ENCODE data around the gene TMEM43. TPM values are rescaled to one million over a fixed set of nuclear protein-coding genes. Genes with fewer than 3 reads are reported as not detected.

The TMEM43 gene
- polyA plus RNA-seq, 1 experiment = 117 TPM

DNA sequence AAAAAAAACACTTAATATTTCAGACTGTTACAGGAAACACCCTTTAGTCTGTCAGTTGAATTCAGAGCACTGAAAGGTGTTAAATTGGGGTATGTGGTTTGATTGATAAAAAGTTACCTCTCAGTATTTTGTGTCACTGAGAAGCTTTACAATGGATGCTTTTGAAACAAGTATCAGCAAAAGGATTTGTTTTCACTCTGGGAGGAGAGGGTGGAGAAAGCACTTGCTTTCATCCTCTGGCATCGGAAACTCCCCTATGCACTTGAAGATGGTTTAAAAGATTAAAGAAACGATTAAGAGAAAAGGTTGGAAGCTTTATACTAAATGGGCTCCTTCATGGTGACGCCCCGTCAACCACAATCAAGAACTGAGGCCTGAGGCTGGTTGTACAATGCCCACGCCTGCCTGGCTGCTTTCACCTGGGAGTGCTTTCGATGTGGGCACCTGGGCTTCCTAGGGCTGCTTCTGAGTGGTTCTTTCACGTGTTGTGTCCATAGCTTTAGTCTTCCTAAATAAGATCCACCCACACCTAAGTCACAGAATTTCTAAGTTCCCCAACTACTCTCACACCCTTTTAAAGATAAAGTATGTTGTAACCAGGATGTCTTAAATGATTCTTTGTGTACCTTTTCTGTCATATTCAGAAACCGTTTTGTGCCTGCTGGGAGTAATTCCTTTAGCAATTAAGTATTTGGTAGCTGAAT lies 17.9 kb downstream of the TMEM43 start:
- H3K9me3 ChIP-seq (ENCODE audit: control insufficient read depth, insufficient read depth, low read length) = no peaks in the 10 kb centered on the region
- DNase-seq (ENCODE audit: low read depth, low spot score) = no peak
- POLR2A ChIA-PET = interaction anchor here (0.7 to 5.7 kb wide), 2 partner anchors 18 to 1860 kb away, joined by 4 to 50 read pairs; partner anchors contain the start of genes CHCHD4 and TMEM43
- no peak overlapping the region for H3K4me3 ChIP-seq (ENCODE audit: low read depth, low read length)
- H3K27me3 ChIP-seq (ENCODE audit: control insufficient read depth, insufficient read depth, low read length) = no peaks in the 10 kb centered on the region
- TF ChIP-seq, protein P1, sequence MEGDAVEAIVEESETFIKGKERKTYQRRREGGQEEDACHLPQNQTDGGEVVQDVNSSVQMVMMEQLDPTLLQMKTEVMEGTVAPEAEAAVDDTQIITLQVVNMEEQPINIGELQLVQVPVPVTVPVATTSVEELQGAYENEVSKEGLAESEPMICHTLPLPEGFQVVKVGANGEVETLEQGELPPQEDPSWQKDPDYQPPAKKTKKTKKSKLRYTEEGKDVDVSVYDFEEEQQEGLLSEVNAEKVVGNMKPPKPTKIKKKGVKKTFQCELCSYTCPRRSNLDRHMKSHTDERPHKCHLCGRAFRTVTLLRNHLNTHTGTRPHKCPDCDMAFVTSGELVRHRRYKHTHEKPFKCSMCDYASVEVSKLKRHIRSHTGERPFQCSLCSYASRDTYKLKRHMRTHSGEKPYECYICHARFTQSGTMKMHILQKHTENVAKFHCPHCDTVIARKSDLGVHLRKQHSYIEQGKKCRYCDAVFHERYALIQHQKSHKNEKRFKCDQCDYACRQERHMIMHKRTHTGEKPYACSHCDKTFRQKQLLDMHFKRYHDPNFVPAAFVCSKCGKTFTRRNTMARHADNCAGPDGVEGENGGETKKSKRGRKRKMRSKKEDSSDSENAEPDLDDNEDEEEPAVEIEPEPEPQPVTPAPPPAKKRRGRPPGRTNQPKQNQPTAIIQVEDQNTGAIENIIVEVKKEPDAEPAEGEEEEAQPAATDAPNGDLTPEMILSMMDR (IDR thresholded peaks at IDR 0.05; ENCODE audit: low read depth, low read length) = no peak
- CTCF ChIA-PET = interaction anchor here (0.5 to 1.6 kb wide), 4 partner anchors 18 to 412 kb away, joined by 3 to 5 read pairs (median 4); partner anchors contain the start of genes CHCHD4 and TMEM43
- peak overlapping the region; percentile 78 for H3K27ac ChIP-seq (ENCODE audit: low read depth, low read length)

DNA sequence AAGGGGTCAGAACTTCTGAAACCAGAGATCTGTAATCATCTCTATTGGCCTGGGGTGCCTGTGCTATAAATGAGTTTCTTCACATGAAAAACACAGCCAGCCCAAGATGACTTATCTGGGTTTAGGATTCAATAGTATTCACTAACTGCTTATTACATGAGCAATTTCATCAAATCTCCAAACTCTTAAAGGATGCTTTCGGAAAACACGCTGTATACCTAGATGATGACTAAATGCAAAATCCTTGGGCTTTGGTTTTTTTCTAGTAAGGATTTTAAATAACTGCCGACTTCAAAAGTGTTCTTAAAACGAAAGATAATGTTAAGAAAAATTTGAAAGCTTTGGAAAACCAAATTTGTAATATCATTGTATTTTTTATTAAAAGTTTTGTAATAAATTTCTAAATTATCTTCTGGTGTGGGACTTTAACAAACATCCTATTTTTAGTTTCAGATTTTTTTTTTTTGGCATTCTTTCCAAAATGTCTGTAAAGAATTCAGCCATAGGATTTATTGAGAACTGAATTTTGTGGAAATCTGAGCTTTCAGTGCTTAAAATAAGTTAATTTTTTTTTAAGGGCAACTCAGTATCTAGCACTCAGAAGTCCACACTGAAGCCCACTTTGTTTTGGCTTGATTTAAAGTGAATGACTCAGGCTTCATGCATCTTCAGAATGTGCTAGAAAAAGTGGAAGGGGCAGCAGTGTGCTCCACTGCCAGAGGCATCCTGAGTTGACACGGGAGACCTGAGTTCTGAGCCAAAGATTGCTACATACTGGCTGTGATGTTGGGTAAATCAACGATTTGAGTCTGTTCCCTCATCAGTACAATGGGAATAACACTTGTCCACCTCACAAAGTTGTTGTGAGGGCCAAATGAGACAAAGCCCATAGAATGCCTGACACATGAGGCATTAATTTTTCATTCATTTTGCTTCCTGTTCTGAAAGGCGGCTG lies 18.7 kb downstream of the TMEM43 start:
- Histone ChIP-seq H3K27ac (ENCODE audit: low read depth, low read length) (peak overlapping the region; percentile 99), H3K4me3 (ENCODE audit: low read depth, low read length) (no peak overlapping the region; the same call in 1 of the 2 replicates)
- POLR2A ChIA-PET = interaction anchor here (0.7 to 5.7 kb wide), 5 partner anchors 18 to 1861 kb away, joined by 3 to 50 read pairs (median 4); partner anchors contain the start of genes CHCHD4, LSM3, TMEM43 and XPC

DNA sequence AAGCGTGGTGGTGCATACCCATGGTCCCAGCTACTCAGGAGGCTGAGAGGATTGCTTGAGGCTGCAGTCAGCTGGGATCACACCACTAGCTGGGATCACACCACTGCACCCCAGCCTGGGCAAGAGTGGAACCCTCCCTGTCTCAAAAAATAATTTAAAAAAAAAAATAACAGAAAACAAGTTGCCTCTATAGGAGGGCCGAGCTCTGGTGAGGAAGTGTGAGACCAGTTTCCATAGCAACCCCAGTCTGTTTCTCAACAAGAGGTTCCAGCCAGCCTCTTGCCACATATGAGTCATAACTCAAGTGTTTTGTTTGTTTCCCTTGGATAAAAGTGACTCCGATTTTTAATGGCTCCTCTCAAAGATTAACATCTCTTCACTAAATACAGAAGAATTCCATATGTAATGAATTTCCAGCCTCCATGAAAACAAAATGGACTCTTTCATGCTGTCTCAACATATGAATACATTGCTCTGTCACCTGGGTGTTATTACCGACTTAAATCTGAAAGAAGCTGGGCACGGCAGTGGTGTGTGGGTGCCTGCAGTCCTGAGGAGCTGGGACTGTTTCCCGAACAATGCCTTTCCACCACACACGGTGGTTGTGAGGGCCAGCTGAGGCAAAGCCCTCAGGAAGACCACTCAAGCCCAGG lies 19.7 kb downstream of the TMEM43 start:
- POLR2A ChIA-PET = interaction anchor here (0.7 to 5.7 kb wide), 7 partner anchors 14 to 507 kb away, joined by 3 to 50 read pairs (median 5); partner anchors contain the start of genes CCDC174, CHCHD4, LSM3 and TMEM43
- Histone ChIP-seq H3K27ac (ENCODE audit: low read depth, low read length) (peak overlapping the region; percentile 99), H3K4me3 (ENCODE audit: low read depth, low read length) (peak overlapping the region; percentile 42), H3K27me3 (ENCODE audit: control insufficient read depth, insufficient read depth, low read length) (no peaks in the 10 kb centered on the region), H3K9me3 (ENCODE audit: control insufficient read depth, insufficient read depth, low read length) (no peaks in the 10 kb centered on the region)
- CTCF ChIA-PET = interaction anchor here (1.3 to 2.1 kb wide), 5 partner anchors 8 to 248 kb away, joined by 3 to 8 read pairs (median 6); partner anchors contain the start of genes CHCHD4 and TMEM43
- TF ChIP-seq, protein P1 (IDR thresholded peaks at IDR 0.05; ENCODE audit: low read depth, low read length) = no peak
- DNase-seq (ENCODE audit: low read depth, low spot score) = peak; percentile 97

More for the DNA sequence above, 18.7 kb downstream of the TMEM43 start:
- Histone ChIP-seq H3K9me3 (ENCODE audit: control insufficient read depth, insufficient read depth, low read length) (no peaks in the 10 kb centered on the region), H3K27me3 (ENCODE audit: control insufficient read depth, insufficient read depth, low read length) (no peaks in the 10 kb centered on the region)
- peak; percentile 83 for DNase-seq (ENCODE audit: low read depth, low spot score)
- TF ChIP-seq, protein P1 (IDR thresholded peaks at IDR 0.05; ENCODE audit: low read depth, low read length) = no peak
- CTCF ChIA-PET = interaction anchor here (0.5 to 2.1 kb wide), 5 partner anchors 18 to 411 kb away, joined by 3 to 8 read pairs (median 5); partner anchors contain the start of genes CHCHD4 and TMEM43

DNA sequence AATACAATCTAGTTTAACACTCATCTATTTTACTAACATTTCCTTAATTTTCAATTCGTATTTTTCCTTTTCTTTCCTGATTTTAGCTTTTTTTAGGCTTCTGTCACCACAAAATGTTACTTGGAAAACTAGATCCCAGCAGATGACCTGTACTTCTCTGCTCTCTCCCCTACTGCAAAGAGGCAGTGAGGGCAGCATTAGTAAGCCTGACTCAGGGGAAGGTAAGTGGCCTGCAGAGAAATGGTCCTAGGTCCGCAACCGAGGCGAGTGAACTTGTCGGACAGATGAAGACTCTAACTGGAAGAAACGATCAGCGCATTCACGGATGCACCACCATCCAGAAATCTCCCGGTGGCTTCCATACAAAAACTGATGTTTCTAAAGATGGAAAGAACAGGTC lies 20.4 kb downstream of the TMEM43 start:
- no peaks in the 10 kb centered on the region for H3K27me3 ChIP-seq (ENCODE audit: control insufficient read depth, insufficient read depth, low read length)
- TF ChIP-seq, protein P1 (IDR thresholded peaks at IDR 0.05; ENCODE audit: low read depth, low read length) = no peak
- POLR2A ChIA-PET = interaction anchor here (1.2 to 5.7 kb wide), 4 partner anchors 20 to 506 kb away, joined by 3 to 50 read pairs (median 18); partner anchors contain the start of genes CCDC174, CHCHD4, LSM3 and TMEM43
- no peak for DNase-seq (ENCODE audit: low read depth, low spot score)
- no peak overlapping the region for H3K4me3 ChIP-seq (ENCODE audit: low read depth, low read length)
- no peaks in the 10 kb centered on the region for H3K9me3 ChIP-seq (ENCODE audit: control insufficient read depth, insufficient read depth, low read length)
- CTCF ChIA-PET = interaction anchor here (1.3 to 2.1 kb wide), 4 partner anchors 8 to 249 kb away, joined by 3 to 8 read pairs (median 7); partner anchors contain the start of genes CHCHD4 and TMEM43
- H3K27ac ChIP-seq (ENCODE audit: low read depth, low read length) = peak overlapping the region; percentile 99

All from AG04450 (cell line).